ENCODE results near the gene SERTAD4. TPM values are rescaled to one million over a fixed set of nuclear protein-coding genes. Genes with fewer than 3 reads are reported as not detected.

SERTAD4 gene
- total and polyA plus RNA-seq, 7 experiments from 2014 or later: not detected

DNA sequence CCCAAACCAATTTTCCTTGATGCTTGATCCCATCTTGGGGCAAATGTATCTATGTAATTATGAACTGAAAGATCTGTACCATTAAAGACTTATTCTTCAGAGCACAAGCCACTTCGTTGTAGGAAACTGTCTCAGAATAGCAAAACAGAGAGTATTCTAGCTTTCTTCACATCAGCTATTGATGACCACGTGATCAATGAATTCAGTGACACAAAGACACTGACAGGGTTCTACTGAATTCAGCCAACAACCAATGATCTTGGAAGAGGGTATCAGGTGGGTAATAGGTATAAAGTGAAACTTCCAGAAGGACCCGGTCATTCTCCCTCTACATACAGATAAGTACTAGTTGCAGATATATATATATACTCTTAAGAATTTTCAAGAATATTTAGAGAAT, 33.8 kb upstream of the SERTAD4 start:
- H3K27me3 ChIP-seq (ENCODE audit: control insufficient read depth in 2 of 2, insufficient read depth in 2 of 2, low read length in 2 of 2): no peaks in the 10 kb centered on the region
- no peak overlapping the region for H3K27ac ChIP-seq (ENCODE audit: low read depth, low read length)
- ChIA-PET CTCF (no interaction called here), POLR2A (no interaction called here)
- no peaks in the 10 kb centered on the region for H3K36me3 ChIP-seq (ENCODE audit: control insufficient read depth in 2 of 3, insufficient read depth in 3 of 3, low read length in 3 of 3)
- Mint-ChIP-seq H3K4me3 (no peak overlapping the region), H3K27me3 (peaks cover 0 to 21% (median 6%) of the 10 kb centered on the region in 5 donors), H3K9me3 (peaks cover 0 to 9% (median 1%) of the 10 kb centered on the region in 11 donors), H3K36me3 (peaks cover 0 to 4% (median 0%) of the 10 kb centered on the region in 5 donors), H3K27ac (no peak overlapping the region), H3K4me1 (no peaks in the 10 kb centered on the region)
- H3K9me3 ChIP-seq (ENCODE audit: control insufficient read depth in 2 of 3, low read length in 3 of 3): peaks cover 0 to 4% (median 0%) of the 10 kb centered on the region in 3 experiments
- H3K4me1 ChIP-seq (ENCODE audit: control insufficient read depth in 2 of 2, insufficient read depth in 2 of 2, low read length in 2 of 2): no peaks in the 10 kb centered on the region
- ATAC-seq (no peak), DNase-seq (no peak)
- intact Hi-C loops (cut with micrococcal nuclease): no loop called here
- H3K4me3 ChIP-seq (ENCODE audit: low read length): no peak overlapping the region

DNA sequence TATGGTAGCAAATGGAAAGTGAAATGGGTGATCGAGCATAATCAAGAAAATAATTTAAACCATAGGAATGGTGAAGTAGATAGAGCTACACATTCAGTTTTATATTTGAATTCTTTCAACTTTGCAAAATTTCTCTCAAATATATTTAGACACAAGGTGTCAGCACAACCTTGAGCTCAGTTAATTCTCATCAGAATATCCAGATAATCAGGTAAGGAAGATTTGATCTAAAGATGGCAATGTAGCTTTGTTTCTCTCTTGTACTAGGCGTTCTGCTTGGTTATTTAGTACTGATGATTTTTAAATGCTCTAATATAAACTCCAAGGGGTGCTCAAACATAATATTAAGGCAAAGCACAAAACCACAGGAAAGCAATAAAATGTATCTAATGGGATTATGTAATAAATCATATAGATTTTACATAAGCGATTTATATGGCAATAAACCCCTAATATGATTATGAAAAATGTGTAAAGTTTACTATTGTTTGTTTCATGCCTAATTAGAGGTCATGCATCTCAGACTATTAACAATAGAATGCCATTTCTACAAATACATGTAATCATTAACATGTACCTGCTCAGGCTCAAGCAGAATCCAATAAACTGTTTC, 32.4 kb upstream of the SERTAD4 start:
- no peaks in the 10 kb centered on the region for H3K4me1 ChIP-seq (ENCODE audit: control insufficient read depth in 2 of 2, insufficient read depth in 2 of 2, low read length in 2 of 2)
- ATAC-seq (no peak), DNase-seq (no peak)
- intact Hi-C loops (cut with micrococcal nuclease): no loop called here
- no peaks in the 10 kb centered on the region for H3K27me3 ChIP-seq (ENCODE audit: control insufficient read depth in 2 of 2, insufficient read depth in 2 of 2, low read length in 2 of 2)
- peaks cover 0 to 4% (median 0%) of the 10 kb centered on the region in 3 experiments for H3K9me3 ChIP-seq (ENCODE audit: control insufficient read depth in 2 of 3, low read length in 3 of 3)
- Mint-ChIP-seq H3K4me3 (no peak overlapping the region), H3K36me3 (peaks cover 0 to 4% (median 0%) of the 10 kb centered on the region in 5 donors), H3K27ac (no peak overlapping the region), H3K9me3 (peaks cover 0 to 9% (median 1%) of the 10 kb centered on the region in 11 donors), H3K4me1 (no peaks in the 10 kb centered on the region), H3K27me3 (peaks cover 0 to 21% (median 9%) of the 10 kb centered on the region in 5 donors)
- no peak overlapping the region for H3K4me3 ChIP-seq (ENCODE audit: low read length)
- no peak overlapping the region for H3K27ac ChIP-seq (ENCODE audit: low read depth, low read length)
- ChIA-PET POLR2A (no interaction called here), CTCF (no interaction called here)
- H3K36me3 ChIP-seq (ENCODE audit: control insufficient read depth in 2 of 3, insufficient read depth in 3 of 3, low read length in 3 of 3): no peaks in the 10 kb centered on the region

DNA sequence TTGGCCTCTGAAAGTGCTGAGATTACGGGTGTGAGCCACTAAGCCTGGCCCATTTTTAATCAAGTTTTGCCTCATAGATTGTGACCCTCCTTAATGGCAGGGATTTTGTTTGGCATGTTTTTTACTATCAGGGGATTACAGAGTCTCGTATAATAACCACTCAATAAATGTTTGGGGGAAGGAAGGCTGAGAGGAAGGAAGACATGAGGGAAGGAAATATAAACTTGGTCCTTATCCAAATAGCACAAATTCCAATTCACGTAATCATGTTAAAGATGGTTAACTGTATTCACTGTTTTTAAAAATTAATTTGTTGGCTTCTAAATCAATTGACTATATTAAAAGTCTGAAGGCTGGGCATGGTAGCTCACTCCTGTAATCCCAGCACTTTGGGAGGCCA, 30.9 kb upstream of the SERTAD4 start:
- H3K27ac ChIP-seq (ENCODE audit: low read depth, low read length): no peak overlapping the region
- peaks cover 0 to 4% (median 0%) of the 10 kb centered on the region in 3 experiments for H3K9me3 ChIP-seq (ENCODE audit: control insufficient read depth in 2 of 3, low read length in 3 of 3)
- ChIA-PET POLR2A (no interaction called here), CTCF (no interaction called here)
- no peaks in the 10 kb centered on the region for H3K36me3 ChIP-seq (ENCODE audit: control insufficient read depth in 2 of 3, insufficient read depth in 3 of 3, low read length in 3 of 3)
- no peaks in the 10 kb centered on the region for H3K4me1 ChIP-seq (ENCODE audit: control insufficient read depth in 2 of 2, insufficient read depth in 2 of 2, low read length in 2 of 2)
- no peak overlapping the region for H3K4me3 ChIP-seq (ENCODE audit: low read length)
- Mint-ChIP-seq H3K36me3 (no peaks in the 10 kb centered on the region), H3K4me3 (no peak overlapping the region), H3K4me1 (no peaks in the 10 kb centered on the region), H3K9me3 (peaks cover 0 to 8% (median 0%) of the 10 kb centered on the region in 11 donors), H3K27me3 (peaks cover 4 to 21% (median 17%) of the 10 kb centered on the region in 5 donors), H3K27ac (no peak overlapping the region)
- intact Hi-C loops (cut with micrococcal nuclease): no loop called here
- DNase-seq: no peak
- ATAC-seq: no peak
- no peaks in the 10 kb centered on the region for H3K27me3 ChIP-seq (ENCODE audit: control insufficient read depth in 2 of 2, insufficient read depth in 2 of 2, low read length in 2 of 2)

DNA sequence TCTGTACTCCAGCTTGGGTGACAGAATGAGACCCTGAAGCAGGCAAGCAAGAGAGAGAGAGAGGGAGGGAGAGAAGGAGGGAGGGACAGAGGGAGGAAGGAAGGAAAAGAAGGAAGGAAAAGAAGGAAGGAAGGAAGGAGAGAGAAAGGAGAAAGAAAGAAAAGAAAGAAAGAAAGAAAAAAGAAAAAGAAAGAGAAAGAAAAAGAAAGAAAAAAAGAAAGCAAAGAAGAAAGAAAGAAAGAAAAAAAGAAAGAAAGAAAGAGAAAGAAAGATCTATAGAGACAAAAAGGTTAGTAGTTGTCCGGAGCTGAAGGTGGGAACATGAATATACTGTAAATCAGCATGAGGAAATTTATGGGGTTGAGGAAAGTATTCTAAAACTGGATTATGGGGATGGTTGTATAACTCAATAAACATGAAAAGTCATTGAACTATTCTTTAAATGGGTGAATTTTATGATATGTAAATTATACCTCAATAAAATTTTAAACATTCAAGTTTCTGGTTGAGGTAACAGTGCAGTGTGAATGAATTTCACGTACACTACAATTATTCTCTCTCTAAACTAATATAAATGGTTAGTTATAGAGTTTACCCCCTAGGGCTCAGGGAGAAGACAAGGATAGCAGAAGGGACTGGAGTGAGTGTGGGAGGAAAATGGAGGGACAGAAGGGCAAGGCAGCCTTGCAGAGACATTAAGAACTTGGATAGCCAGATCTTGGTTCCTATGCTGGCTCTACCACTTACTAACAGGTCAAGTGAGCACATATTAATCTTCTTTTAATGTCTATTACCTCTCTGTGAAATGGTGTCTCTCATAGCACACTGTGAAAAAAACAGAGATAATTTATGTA, 24.8 kb upstream of the SERTAD4 start:
- intact Hi-C loops (cut with micrococcal nuclease): no loop called here

DNA sequence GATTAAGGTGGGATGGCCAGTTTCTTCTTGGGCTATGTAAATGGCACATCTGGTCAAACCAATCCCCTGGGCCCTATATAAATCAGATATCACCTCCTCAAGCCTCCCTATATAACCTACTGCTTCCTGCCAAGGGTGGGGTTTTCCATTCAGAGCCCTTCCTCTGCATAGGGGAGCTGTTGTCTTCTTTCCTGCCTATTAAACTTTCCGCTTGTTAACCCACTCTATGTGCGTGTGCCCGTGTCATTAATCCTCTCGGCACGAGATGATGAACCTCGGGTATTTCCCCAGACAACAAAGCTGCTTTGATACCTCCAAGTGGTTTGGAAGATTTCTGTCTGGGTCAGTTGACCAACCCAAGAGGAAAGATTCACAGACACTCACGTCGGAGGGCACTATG, 19.3 kb upstream of the SERTAD4 start:
- no peak for DNase-seq
- Mint-ChIP-seq H3K27ac (no peak overlapping the region), H3K9me3 (peaks cover 0 to 11% (median 0%) of the 10 kb centered on the region in 11 donors), H3K36me3 (no peaks in the 10 kb centered on the region), H3K27me3 (peaks cover 9 to 33% (median 19%) of the 10 kb centered on the region in 5 donors), H3K4me1 (no peaks in the 10 kb centered on the region), H3K4me3 (no peak overlapping the region)
- CTCF ChIA-PET: no interaction called here
- Histone ChIP-seq H3K27me3 (ENCODE audit: control insufficient read depth in 2 of 2, insufficient read depth in 2 of 2, low read length in 2 of 2) (no peaks in the 10 kb centered on the region), H3K4me1 (ENCODE audit: control insufficient read depth in 2 of 2, insufficient read depth in 2 of 2, low read length in 2 of 2) (no peaks in the 10 kb centered on the region), H3K9me3 (ENCODE audit: control insufficient read depth in 2 of 3, low read length in 3 of 3) (no peaks in the 10 kb centered on the region), H3K36me3 (ENCODE audit: control insufficient read depth in 2 of 3, insufficient read depth in 3 of 3, low read length in 3 of 3) (no peaks in the 10 kb centered on the region), H3K4me3 (ENCODE audit: low read length) (no peak overlapping the region), H3K27ac (ENCODE audit: low read depth, low read length) (no peak overlapping the region)
- intact Hi-C loops (cut with micrococcal nuclease): no loop called here
- ATAC-seq: no peak
- POLR2A ChIA-PET: no interaction called here

More for the DNA sequence above, 24.8 kb upstream of the SERTAD4 start:
- H3K4me3 Mint-ChIP-seq: no peak overlapping the region
- no peaks in the 10 kb centered on the region for H3K27me3 ChIP-seq (ENCODE audit: control insufficient read depth in 2 of 2, insufficient read depth in 2 of 2, low read length in 2 of 2)
- H3K27ac ChIP-seq (ENCODE audit: low read depth, low read length): no peak overlapping the region
- H3K9me3 Mint-ChIP-seq: peaks cover 0 to 11% (median 0%) of the 10 kb centered on the region in 11 donors
- H3K4me1 Mint-ChIP-seq: no peaks in the 10 kb centered on the region
- ChIA-PET CTCF (no interaction called here), POLR2A (no interaction called here)
- H3K27ac Mint-ChIP-seq: peak overlapping the region in 1 of 9 donors; percentile 68
- H3K9me3 ChIP-seq (ENCODE audit: control insufficient read depth in 2 of 3, low read length in 3 of 3): no peaks in the 10 kb centered on the region
- peaks cover 0 to 28% (median 20%) of the 10 kb centered on the region in 5 donors for H3K27me3 Mint-ChIP-seq
- DNase-seq (no peak), ATAC-seq (no peak)
- no peak overlapping the region for H3K4me3 ChIP-seq (ENCODE audit: low read length)
- no peaks in the 10 kb centered on the region for H3K4me1 ChIP-seq (ENCODE audit: control insufficient read depth in 2 of 2, insufficient read depth in 2 of 2, low read length in 2 of 2)
- H3K36me3 ChIP-seq (ENCODE audit: control insufficient read depth in 2 of 3, insufficient read depth in 3 of 3, low read length in 3 of 3): no peaks in the 10 kb centered on the region
- no peaks in the 10 kb centered on the region for H3K36me3 Mint-ChIP-seq

DNA sequence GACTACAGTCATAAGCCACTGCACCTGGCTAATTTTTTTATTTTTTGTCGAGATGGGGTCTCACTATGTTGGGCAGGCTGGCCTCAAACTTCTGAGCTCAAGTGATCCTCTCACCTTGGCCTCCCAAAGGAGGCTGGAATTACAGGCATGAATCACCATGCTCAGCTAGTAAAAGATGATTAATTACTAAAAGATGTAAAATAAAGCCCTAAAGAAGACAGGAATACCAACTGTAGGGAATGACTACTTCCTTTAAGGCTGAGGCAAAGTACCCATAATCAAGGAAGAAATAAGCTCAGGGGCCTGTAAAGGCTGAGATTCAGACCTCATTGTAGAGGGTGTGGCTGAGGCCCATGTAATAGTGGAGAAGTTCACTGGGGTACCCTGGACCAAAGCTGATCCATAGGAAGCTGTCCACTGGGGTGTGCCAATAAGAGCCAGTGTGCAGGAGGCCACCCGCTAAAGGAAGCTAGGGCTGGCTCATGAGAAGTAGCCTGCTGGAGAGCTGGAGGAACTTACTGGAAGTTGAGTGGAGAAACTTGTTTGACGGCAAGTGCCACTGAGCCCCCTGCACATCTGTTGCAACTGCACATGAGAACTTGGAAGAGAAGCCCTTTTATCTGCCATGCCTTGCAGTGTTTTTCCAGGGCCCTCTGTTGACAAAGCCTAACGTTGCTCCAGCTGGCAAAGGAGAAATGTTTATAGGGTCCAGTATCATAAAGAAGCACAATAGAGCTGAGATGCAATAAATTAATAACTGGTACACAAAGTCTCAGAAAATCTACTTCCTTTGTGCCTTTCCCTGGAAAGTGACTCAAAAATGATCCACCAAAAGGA, 17.8 kb upstream of the SERTAD4 start:
- intact Hi-C loops (cut with micrococcal nuclease): no loop called here
- no peak for DNase-seq

More for the DNA sequence above, 17.8 kb upstream of the SERTAD4 start:
- Mint-ChIP-seq H3K9me3 (peaks cover 0 to 11% (median 0%) of the 10 kb centered on the region in 11 donors), H3K4me3 (no peak overlapping the region), H3K36me3 (no peaks in the 10 kb centered on the region), H3K27me3 (peaks cover 11 to 33% (median 19%) of the 10 kb centered on the region in 5 donors), H3K4me1 (no peaks in the 10 kb centered on the region), H3K27ac (no peak overlapping the region)
- no peaks in the 10 kb centered on the region for H3K36me3 ChIP-seq (ENCODE audit: control insufficient read depth in 2 of 3, insufficient read depth in 3 of 3, low read length in 3 of 3)
- CTCF ChIA-PET: no interaction called here
- POLR2A ChIA-PET: no interaction called here
- no peak overlapping the region for H3K4me3 ChIP-seq (ENCODE audit: low read length)
- H3K4me1 ChIP-seq (ENCODE audit: control insufficient read depth in 2 of 2, insufficient read depth in 2 of 2, low read length in 2 of 2): no peaks in the 10 kb centered on the region
- H3K9me3 ChIP-seq (ENCODE audit: control insufficient read depth in 2 of 3, low read length in 3 of 3): no peaks in the 10 kb centered on the region
- no peaks in the 10 kb centered on the region for H3K27me3 ChIP-seq (ENCODE audit: control insufficient read depth in 2 of 2, insufficient read depth in 2 of 2, low read length in 2 of 2)
- no peak overlapping the region for H3K27ac ChIP-seq (ENCODE audit: low read depth, low read length)
- no peak for ATAC-seq
